Osteoblast (primary cell): ENCODE data around the gene RABGAP1L. TPM values are rescaled to one million over a fixed set of nuclear protein-coding genes. Genes with fewer than 3 reads are reported as not detected.

Experiments
- DNase-seq: peaks from one replicate; pipeline ENCODE4 v3.0.0; 2011; ENCODE audit warnings: low spot score, mixed read lengths; ENCODE audit not compliant: insufficient read length; ENCODE audit errors: missing footprints
- H2AFZ ChIP-seq: 2 replicates; pipeline ENCODE4 v1.6.0; 2011; ENCODE audit warnings: mild to moderate bottlenecking, low read length
- H3K27ac ChIP-seq: 2 replicates; pipeline ENCODE4 v1.5.1; 2011; ENCODE audit warnings: mild to moderate bottlenecking, low read depth, low read length, moderate library complexity
- H3K27me3 ChIP-seq: 2 replicates; pipeline ENCODE4 v1.6.0; 2012; ENCODE audit warnings: mild to moderate bottlenecking, control low read depth, inconsistent platforms, low read length, moderate library complexity; ENCODE audit not compliant: insufficient read depth
- H3K36me3 ChIP-seq: 2 replicates; pipeline ENCODE4 v1.5.1; 2011; ENCODE audit warnings: mild to moderate bottlenecking, low read length, control low read depth, moderate library complexity; ENCODE audit not compliant: insufficient read depth
- H3K4me1 ChIP-seq: 2 replicates; pipeline ENCODE4 v1.5.1; 2011; ENCODE audit warnings: mild to moderate bottlenecking, low read length, control low read depth, moderate library complexity; ENCODE audit not compliant: insufficient read depth
- H3K4me2 ChIP-seq: 2 replicates; pipeline ENCODE4 v1.6.0; 2011; ENCODE audit warnings: mild to moderate bottlenecking, low read length; ENCODE audit not compliant: insufficient read depth
- H3K4me3 ChIP-seq: fragments of 200-600 bp; sonication (generic); 3 replicates; pipeline ENCODE4 v1.5.1; 2012; ENCODE audit warnings: mild to moderate bottlenecking, low read length, inconsistent platforms; ENCODE audit not compliant: insufficient read depth
- H3K79me2 ChIP-seq: 2 replicates; pipeline ENCODE4 v1.6.0; 2012; ENCODE audit warnings: mild to moderate bottlenecking, low read length, control low read depth, inconsistent platforms; ENCODE audit not compliant: insufficient read depth
- H3K9me3 ChIP-seq: 2 replicates; pipeline ENCODE4 v1.5.1; 2011; ENCODE audit warnings: low read depth, low read length, control low read depth
- H4K20me1 ChIP-seq: 2 replicates; pipeline ENCODE4 v1.6.0; 2012; ENCODE audit warnings: mild to moderate bottlenecking, low read length, control low read depth; ENCODE audit not compliant: insufficient read depth
- total RNA-seq: library from RNA; depleted of rRNA; stranded (reverse); fragments of >200 nt; gene quantifications from 2 replicates; pipeline ENCODE4 v1.2.3, GENCODE V29; 2012
- TF ChIP-seq, protein P1 (sequence below): IDR thresholded peaks from 2 replicates; pipeline ENCODE4 v1.5.1; 2011; ENCODE audit warnings: mild to moderate bottlenecking, low read depth, low read length, moderate library complexity; ENCODE audit errors: extremely low read depth

The RABGAP1L gene
- total RNA-seq, 1 donor: 30.0 TPM

DNA sequence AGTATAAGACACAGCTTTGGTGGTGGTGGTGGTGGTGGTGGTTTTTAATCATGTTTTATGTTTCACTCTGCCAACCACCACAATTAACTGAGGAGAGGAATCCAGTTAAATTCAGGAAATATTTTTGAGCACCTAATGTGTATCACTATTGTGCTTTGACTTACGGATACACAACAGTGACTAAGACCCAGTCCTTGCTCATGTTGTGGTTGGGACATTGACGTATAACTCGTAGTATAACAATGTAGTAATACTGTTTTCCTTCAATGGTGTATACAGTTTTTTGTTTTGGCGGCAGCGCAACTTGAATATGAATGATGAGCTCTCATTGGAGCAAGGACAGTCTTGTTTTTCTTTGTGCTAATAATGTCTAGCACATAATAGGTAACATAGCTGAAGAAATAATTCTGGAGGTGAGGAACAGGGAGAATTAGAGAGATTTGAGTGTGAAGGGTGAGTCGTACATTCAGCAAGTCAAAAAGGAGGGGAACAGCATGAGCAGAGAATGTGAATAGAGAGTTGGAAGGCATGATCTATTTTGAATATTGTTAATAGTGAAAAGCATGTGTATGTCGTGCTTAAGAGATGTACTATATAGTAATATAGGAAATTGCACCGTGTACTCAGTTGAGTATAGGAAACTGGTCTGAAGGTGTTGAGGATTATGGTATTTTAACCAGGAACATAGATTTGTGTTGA, 845.9 kb downstream of the RABGAP1L start:
- no peak for DNase-seq

DNA sequence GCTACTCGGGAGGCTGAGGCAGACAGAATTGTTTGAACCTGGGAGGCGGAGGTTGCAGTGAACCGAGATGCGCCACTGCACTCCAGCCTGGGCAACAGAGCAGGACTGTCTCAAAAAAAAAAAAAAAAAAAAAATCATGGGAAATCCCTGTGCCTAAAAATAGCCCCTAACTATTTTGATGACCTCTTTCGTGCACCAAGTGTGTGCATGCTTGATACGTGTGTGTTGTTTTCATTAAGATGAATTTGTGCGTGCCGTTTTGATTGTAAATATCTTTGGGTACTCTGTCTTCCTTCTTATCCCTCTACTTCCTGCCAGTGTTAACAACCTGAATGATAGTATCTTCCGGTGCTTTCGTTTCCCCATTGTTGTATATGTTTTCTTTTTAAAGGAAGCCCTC, 850.2 kb downstream of the RABGAP1L start:
- Histone ChIP-seq H3K79me2 (peaks cover 42% of the 10 kb centered on the region), H3K27ac (no peak overlapping the region), H3K4me1 (peaks cover 2% of the 10 kb centered on the region), H3K4me2 (no peak overlapping the region), H3K27me3 (no peaks in the 10 kb centered on the region), H3K9me3 (no peaks in the 10 kb centered on the region), H4K20me1 (no peaks in the 10 kb centered on the region), H3K4me3 (no peak overlapping the region), H3K36me3 (peaks cover 77% of the 10 kb centered on the region), H2AFZ (no peak overlapping the region)
- DNase-seq: no peak
- TF ChIP-seq, protein P1, sequence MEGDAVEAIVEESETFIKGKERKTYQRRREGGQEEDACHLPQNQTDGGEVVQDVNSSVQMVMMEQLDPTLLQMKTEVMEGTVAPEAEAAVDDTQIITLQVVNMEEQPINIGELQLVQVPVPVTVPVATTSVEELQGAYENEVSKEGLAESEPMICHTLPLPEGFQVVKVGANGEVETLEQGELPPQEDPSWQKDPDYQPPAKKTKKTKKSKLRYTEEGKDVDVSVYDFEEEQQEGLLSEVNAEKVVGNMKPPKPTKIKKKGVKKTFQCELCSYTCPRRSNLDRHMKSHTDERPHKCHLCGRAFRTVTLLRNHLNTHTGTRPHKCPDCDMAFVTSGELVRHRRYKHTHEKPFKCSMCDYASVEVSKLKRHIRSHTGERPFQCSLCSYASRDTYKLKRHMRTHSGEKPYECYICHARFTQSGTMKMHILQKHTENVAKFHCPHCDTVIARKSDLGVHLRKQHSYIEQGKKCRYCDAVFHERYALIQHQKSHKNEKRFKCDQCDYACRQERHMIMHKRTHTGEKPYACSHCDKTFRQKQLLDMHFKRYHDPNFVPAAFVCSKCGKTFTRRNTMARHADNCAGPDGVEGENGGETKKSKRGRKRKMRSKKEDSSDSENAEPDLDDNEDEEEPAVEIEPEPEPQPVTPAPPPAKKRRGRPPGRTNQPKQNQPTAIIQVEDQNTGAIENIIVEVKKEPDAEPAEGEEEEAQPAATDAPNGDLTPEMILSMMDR: no peak

More for the DNA sequence above, 845.9 kb downstream of the RABGAP1L start:
- TF ChIP-seq, protein P1: no peak
- no peaks in the 10 kb centered on the region for H3K27me3 ChIP-seq
- H2AFZ ChIP-seq: no peak overlapping the region
- no peaks in the 10 kb centered on the region for H3K9me3 ChIP-seq
- peaks cover 4% of the 10 kb centered on the region for H3K4me1 ChIP-seq
- no peak overlapping the region for H3K4me2 ChIP-seq
- peaks cover 2% of the 10 kb centered on the region for H4K20me1 ChIP-seq
- H3K4me3 ChIP-seq: no peak overlapping the region
- H3K36me3 ChIP-seq: peaks cover 40% of the 10 kb centered on the region
- H3K79me2 ChIP-seq: peaks cover 85% of the 10 kb centered on the region
- H3K27ac ChIP-seq: no peak overlapping the region

DNA sequence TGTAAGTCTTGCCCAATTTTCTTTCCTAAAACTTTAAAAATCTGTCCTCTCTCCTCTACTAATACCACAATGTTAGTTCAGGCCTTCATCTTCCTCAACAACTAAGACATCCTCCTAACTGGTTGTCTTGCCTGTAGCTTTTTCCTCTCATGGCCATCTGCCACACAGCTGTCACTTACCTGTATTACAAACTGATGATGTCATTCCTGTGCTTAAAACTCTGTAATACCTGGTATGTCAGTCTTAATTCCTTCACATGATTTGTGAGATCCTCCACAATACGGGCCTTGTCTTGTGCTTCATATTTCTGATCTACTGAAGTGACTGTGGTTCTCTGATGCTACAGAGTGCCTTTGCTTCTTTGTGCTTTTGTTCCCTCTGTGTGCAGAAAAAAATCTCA, 854.1 kb downstream of the RABGAP1L start:
- TF ChIP-seq, protein P1: no peak
- H3K36me3 ChIP-seq: peaks cover 68% of the 10 kb centered on the region
- no peaks in the 10 kb centered on the region for H3K27me3 ChIP-seq

GRCh38 chr1:175015243-175015642, 855.9 kb downstream of the RABGAP1L start:
- Histone ChIP-seq H2AFZ (no peak overlapping the region), H3K4me3 (peak overlapping the region; percentile 12), H3K4me1 (peaks cover 26% of the 10 kb centered on the region), H3K27me3 (no peaks in the 10 kb centered on the region), H3K9me3 (no peaks in the 10 kb centered on the region), H3K79me2 (peaks cover 9% of the 10 kb centered on the region), H3K36me3 (peaks cover 58% of the 10 kb centered on the region), H3K4me2 (peak overlapping the region; percentile 40), H4K20me1 (no peaks in the 10 kb centered on the region), H3K27ac (peak overlapping the region; percentile 77)
- DNase-seq: peak; percentile 85
- TF ChIP-seq, protein P1: no peak

More for the DNA sequence above, 854.1 kb downstream of the RABGAP1L start:
- Histone ChIP-seq H4K20me1 (no peaks in the 10 kb centered on the region), H3K79me2 (peaks cover 5% of the 10 kb centered on the region), H3K27ac (no peak overlapping the region), H3K4me1 (peaks cover 26% of the 10 kb centered on the region), H3K4me3 (no peak overlapping the region), H2AFZ (no peak overlapping the region), H3K4me2 (no peak overlapping the region), H3K9me3 (no peaks in the 10 kb centered on the region)
- no peak for DNase-seq
